GM21576 (cell line): ENCODE data around the gene SLC22A15.
"Not testable (repeated sequence)": the region's sequence is repeated elsewhere in the genome, so short reads cannot be mapped to it uniquely, and the experiment has no call there.

Source experiments
- ATAC-seq: cut with Tn5 transposase; IDR thresholded peaks from one replicate; pipeline ENCODE4 v1.9.1; 2021; ENCODE audit warnings: mild to moderate bottlenecking, moderate library complexity; ENCODE audit not compliant: unreplicated experiment

Gene SLC22A15

GRCh38 chr1:115976062-115976920 is at the start of gene SLC22A15:
SLC22A15 (plus strand) TSS chr1:115976513; CDS start chr1:115976628, 115 bp downstream.
- peak; percentile 89 for ATAC-seq

GRCh38 chr1:115927971-115928370 is 48.3 kb upstream of the SLC22A15 start:
- no peak for ATAC-seq

GRCh38 chr1:115929881-115930280 is 46.4 kb upstream of the SLC22A15 start:
- ATAC-seq, result no peak

- no peak for ATAC-seq
Measured at GRCh38 chr1:115933625-115934024, 42.7 kb upstream of the SLC22A15 start.

- no peak for ATAC-seq
Measured at GRCh38 chr1:115939455-115939854, 36.9 kb upstream of the SLC22A15 start.

- ATAC-seq, result no peak
Measured at GRCh38 chr1:115946116-115946515, 30.2 kb upstream of the SLC22A15 start.

GRCh38 chr1:115949156-115949555 is 27.2 kb upstream of the SLC22A15 start:
- ATAC-seq, result no peak

GRCh38 chr1:115951560-115951959 is 24.8 kb upstream of the SLC22A15 start:
- ATAC-seq, result no peak

GRCh38 chr1:115952547-115952946 is 23.8 kb upstream of the SLC22A15 start:
- no peak for ATAC-seq

GRCh38 chr1:115953180-115953579 is 23.1 kb upstream of the SLC22A15 start:
- ATAC-seq, result no peak

GRCh38 chr1:115954684-115955083 is 21.6 kb upstream of the SLC22A15 start:
- ATAC-seq, result no peak

- ATAC-seq, result no peak
Measured at GRCh38 chr1:115955228-115955627, 21.1 kb upstream of the SLC22A15 start.

GRCh38 chr1:115958866-115959265 is 17.4 kb upstream of the SLC22A15 start:
- no peak for ATAC-seq

GRCh38 chr1:115969509-115969908 is 6.8 kb upstream of the SLC22A15 start:
- ATAC-seq, result no peak

- ATAC-seq, result not testable (repeated sequence)
Measured at GRCh38 chr1:115971778-115972177, 4.5 kb upstream of the SLC22A15 start.

GRCh38 chr1:115973154-115973553 is 3.2 kb upstream of the SLC22A15 start:
- no peak for ATAC-seq

GRCh38 chr1:115975569-115976061 is 698 bp upstream of the SLC22A15 start:
- ATAC-seq, result no peak

- ATAC-seq, result no peak
Measured at GRCh38 chr1:115976921-115977498, 697 bp downstream of the SLC22A15 start.

GRCh38 chr1:115977499-115978258 is 1.4 kb downstream of the SLC22A15 start:
- ATAC-seq, result no peak

GRCh38 chr1:115978292-115978941 is 2.1 kb downstream of the SLC22A15 start:
- ATAC-seq, result no peak

GRCh38 chr1:115980156-115980555 is 3.8 kb downstream of the SLC22A15 start:
- no peak for ATAC-seq
